Retinal pigment epithelial cell (primary cell): ENCODE measurements around the gene SMARCAL1.

Source experiments
- DNase-seq: peaks from one replicate; pipeline ENCODE4 v3.0.0-alpha.2; 2010; ENCODE audit warnings: low read depth
- H3K4me3 ChIP-seq: 2 replicates; pipeline ENCODE4 v1.5.1; 2011; ENCODE audit warnings: mild to moderate bottlenecking, low read length, control low read depth, moderate library complexity
- TF ChIP-seq, protein P1 (sequence below): conservative IDR thresholded peaks from 2 replicates; pipeline ENCODE4 v1.5.1; 2011; ENCODE audit warnings: low read depth, low read length, control low read depth, inconsistent platforms

Gene SMARCAL1

DNA sequence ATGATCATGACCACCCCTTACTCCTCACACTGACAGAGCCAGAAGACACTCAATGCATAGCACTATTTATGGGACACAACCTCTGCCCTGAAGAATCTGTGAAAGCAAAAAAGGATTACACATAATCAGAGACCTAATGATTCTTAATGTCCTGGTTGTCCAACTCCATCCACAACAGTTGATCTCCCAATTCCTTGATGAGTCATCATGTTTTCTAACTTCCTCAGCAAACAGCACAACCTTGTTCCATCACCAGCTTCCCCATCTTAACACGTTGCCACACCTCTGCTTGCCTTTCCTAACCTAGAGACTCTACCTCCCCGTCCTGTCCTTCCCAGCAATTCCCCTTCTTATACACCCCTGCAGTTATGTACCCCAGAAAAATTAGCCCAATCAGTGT is 26.8 kb upstream of the SMARCAL1 start:
- no peak for DNase-seq
- TF ChIP-seq, protein P1, sequence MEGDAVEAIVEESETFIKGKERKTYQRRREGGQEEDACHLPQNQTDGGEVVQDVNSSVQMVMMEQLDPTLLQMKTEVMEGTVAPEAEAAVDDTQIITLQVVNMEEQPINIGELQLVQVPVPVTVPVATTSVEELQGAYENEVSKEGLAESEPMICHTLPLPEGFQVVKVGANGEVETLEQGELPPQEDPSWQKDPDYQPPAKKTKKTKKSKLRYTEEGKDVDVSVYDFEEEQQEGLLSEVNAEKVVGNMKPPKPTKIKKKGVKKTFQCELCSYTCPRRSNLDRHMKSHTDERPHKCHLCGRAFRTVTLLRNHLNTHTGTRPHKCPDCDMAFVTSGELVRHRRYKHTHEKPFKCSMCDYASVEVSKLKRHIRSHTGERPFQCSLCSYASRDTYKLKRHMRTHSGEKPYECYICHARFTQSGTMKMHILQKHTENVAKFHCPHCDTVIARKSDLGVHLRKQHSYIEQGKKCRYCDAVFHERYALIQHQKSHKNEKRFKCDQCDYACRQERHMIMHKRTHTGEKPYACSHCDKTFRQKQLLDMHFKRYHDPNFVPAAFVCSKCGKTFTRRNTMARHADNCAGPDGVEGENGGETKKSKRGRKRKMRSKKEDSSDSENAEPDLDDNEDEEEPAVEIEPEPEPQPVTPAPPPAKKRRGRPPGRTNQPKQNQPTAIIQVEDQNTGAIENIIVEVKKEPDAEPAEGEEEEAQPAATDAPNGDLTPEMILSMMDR: no peak
- H3K4me3 ChIP-seq: no peak overlapping the region

DNA sequence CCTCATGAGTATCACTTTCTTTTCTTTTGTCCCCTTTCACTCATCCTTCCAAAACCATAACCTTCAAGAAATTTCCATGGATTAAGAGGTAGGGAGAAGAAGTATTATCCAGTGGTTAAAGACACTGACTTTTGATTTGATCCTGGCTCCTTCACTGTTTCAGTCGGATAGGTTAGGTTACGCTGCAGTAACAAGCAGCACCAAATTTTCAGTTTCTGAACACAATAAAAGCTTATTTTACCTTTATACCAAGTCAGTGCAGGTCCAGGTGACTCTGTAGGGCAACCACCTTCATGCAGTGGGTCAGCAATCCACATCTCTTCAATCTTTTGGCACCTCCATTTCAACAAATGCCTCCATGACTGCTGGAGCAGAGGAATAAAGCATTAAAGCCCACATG is 25.0 kb upstream of the SMARCAL1 start:
- no peak overlapping the region for H3K4me3 ChIP-seq
- TF ChIP-seq, protein P1: no peak
- DNase-seq: no peak

DNA sequence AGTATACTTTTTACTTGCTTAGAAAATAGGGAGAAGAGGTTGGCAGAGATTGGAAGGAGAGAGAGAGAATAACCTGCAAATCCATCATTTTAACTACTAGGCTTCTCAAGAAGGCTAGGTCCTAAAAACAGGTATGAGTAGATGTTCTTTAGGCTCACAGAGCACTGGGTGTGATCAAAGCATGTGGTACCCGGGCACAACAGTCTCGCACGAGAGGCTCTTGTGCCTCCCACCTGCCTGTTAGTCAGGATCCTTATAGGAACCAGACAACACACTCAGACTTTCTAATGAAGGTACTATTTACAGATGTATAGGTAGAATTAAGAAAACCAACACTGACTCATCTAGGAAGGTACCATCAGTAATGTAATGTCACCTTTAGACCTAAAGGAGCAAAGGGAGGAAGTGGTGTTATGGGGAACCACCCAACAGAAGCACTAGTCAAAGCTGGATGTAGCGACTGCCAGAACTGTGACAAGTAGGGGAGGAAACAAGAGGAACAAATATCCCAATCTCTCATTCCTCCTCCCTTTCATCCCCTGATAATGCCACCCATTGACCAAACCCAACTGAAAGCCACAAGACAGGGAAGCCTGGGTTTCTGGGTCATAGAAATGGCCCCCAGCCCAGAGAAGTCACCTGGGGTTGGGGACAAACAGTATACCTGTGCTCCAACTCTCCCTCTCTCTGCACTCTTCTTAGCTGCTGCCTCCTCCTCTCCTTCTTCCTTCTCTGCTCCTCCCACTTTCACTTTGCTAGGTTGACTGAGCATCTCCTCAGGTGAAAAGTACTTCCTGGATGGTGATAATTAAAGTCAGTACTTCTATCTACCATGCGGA is 24.0 kb upstream of the SMARCAL1 start:
- TF ChIP-seq, protein P1: no peak
- H3K4me3 ChIP-seq: no peak overlapping the region
- DNase-seq: no peak

DNA sequence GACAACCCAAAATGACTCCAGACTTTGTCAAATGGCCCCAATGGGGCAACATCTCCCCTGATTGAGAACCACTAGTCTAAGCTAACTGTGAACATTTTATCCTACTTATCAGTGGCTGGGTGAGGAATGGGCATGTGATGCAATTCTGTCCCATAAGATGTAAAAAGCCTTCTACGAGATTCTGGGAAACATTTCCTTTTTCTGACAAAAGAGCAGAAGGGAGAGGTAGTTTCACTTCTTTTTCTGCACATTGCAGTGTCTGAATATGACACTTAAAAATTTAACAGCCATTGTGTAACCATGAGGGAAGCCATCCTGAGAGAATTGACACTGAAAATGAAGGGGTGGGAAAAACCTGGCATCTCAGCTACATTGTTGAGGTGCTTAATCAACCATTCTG is 22.7 kb upstream of the SMARCAL1 start:
- TF ChIP-seq, protein P1: no peak
- no peak for DNase-seq
- H3K4me3 ChIP-seq: no peak overlapping the region

GRCh38 chr2:216391401-216391800 is 20.9 kb upstream of the SMARCAL1 start:
- DNase-seq: no peak
- no peak overlapping the region for H3K4me3 ChIP-seq
- TF ChIP-seq, protein P1: no peak

- TF ChIP-seq, protein P1: no peak
- no peak for DNase-seq
- no peak overlapping the region for H3K4me3 ChIP-seq
Observed at GRCh38 chr2:216392018-216392562, 20.2 kb upstream of the SMARCAL1 start.
